AG04450 (cell line): ENCODE results near the gene ZCCHC24. TPM values are rescaled to one million over a fixed set of nuclear protein-coding genes. Genes with fewer than 3 reads are reported as not detected.

Experiments used
- CTCF ChIA-PET: fragments of 300-600, 350-600 bp; formaldehyde crosslinking; extraction: SDS; loops from one replicate; lab custom pipeline; 2022; ENCODE audit warnings: antibody characterized with exemption, inconsistent platforms; lab: Charles Lee
- POLR2A ChIA-PET: fragments of 350-600 bp; formaldehyde crosslinking; extraction: SDS; loops from one replicate; lab custom pipeline; 2021; ENCODE audit warnings: antibody characterized with exemption, inconsistent platforms; lab: Yijun Ruan, JAX
- DNase-seq: peaks from one replicate; pipeline ENCODE4 v3.0.0-alpha.2; 2011; ENCODE audit warnings: low read depth, low spot score
- H3K27ac ChIP-seq: one replicate; pipeline ENCODE4 v1.5.1; 2012; ENCODE audit warnings: low read depth, low read length, control low read depth
- H3K27me3 ChIP-seq: one replicate; pipeline ENCODE4 v1.6.0; 2012; ENCODE audit warnings: low read length; ENCODE audit not compliant: control insufficient read depth, insufficient read depth
- H3K4me3 ChIP-seq: 2 replicates; pipeline ENCODE4 v1.5.1; 2011; ENCODE audit warnings: mild to moderate bottlenecking, low read depth, low read length, control low read depth
- H3K9me3 ChIP-seq: 2 replicates; pipeline ENCODE4 v1.5.1; 2012; ENCODE audit warnings: low read length; ENCODE audit not compliant: control insufficient read depth, insufficient read depth
- polyA plus RNA-seq: library from polyadenylated mRNA; depleted of rRNA; stranded (reverse); fragments of >200 nt; gene quantifications from 2 replicates; pipeline ENCODE4 v1.2.3, GENCODE V29; 2011
- TF ChIP-seq, protein P1 (sequence below): IDR thresholded peaks from 2 replicates; pipeline ENCODE4 v1.5.1; 2011; ENCODE audit warnings: low read depth, low read length, control low read depth, inconsistent platforms

Gene ZCCHC24
- polyA plus RNA-seq, 1 experiment: 37.4 TPM

GRCh38 chr10:79385804-79386531 is 59.5 kb downstream of the ZCCHC24 start:
- CTCF ChIA-PET: no interaction called here
- Histone ChIP-seq H3K27me3 (no peaks in the 10 kb centered on the region), H3K9me3 (no peaks in the 10 kb centered on the region; the same call in 1 of the 2 replicates), H3K4me3 (no peak overlapping the region), H3K27ac (no peak overlapping the region)
- POLR2A ChIA-PET: no interaction called here
- TF ChIP-seq, protein P1, sequence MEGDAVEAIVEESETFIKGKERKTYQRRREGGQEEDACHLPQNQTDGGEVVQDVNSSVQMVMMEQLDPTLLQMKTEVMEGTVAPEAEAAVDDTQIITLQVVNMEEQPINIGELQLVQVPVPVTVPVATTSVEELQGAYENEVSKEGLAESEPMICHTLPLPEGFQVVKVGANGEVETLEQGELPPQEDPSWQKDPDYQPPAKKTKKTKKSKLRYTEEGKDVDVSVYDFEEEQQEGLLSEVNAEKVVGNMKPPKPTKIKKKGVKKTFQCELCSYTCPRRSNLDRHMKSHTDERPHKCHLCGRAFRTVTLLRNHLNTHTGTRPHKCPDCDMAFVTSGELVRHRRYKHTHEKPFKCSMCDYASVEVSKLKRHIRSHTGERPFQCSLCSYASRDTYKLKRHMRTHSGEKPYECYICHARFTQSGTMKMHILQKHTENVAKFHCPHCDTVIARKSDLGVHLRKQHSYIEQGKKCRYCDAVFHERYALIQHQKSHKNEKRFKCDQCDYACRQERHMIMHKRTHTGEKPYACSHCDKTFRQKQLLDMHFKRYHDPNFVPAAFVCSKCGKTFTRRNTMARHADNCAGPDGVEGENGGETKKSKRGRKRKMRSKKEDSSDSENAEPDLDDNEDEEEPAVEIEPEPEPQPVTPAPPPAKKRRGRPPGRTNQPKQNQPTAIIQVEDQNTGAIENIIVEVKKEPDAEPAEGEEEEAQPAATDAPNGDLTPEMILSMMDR: no peak
- no peak for DNase-seq

- Histone ChIP-seq H3K9me3 (no peaks in the 10 kb centered on the region; the same call in 1 of the 2 replicates), H3K27me3 (no peaks in the 10 kb centered on the region), H3K27ac (no peak overlapping the region), H3K4me3 (no peak overlapping the region)
- TF ChIP-seq, protein P1: no peak
- no peak for DNase-seq
- ChIA-PET POLR2A (no interaction called here), CTCF (interaction anchor here (0.5 kb wide), 1 partner anchor 155 kb away, joined by 4 read pairs; no protein-coding TSS in a partner anchor)
Measured at GRCh38 chr10:79385392-79385795, 60.0 kb downstream of the ZCCHC24 start.

DNA sequence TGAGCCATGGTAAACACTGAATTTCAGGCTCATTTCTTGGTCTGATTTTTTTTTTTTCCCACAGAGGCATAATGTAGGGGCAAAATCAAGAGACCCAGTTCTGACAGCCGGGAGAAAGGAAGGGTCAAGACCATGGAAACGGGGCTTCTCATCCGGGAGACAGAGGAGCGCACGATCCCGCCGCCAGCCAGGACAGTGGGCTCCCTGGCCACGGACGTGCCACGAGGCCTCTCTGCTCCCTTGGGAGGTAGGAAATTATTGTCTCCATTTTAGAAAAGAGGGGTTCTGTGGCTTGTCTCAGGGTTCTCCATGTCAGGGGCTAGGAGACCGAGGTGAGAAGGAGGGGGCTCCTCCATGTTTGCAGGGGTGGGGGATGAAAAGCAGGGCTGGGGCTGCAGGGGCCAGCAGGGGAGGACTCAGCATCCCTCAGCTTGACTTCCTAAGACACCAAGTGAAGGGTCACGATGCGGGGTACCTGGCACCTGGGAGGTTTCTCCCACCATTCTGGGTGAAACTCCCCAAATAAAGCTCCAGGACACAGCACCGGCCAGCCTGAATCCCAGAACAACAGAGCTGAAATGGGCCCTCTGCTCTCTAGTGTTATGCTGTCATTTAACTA is 60.5 kb downstream of the ZCCHC24 start:
- Histone ChIP-seq H3K9me3 (no peaks in the 10 kb centered on the region; the same call in 1 of the 2 replicates), H3K27ac (no peak overlapping the region), H3K4me3 (no peak overlapping the region), H3K27me3 (no peaks in the 10 kb centered on the region)
- POLR2A ChIA-PET: no interaction called here
- DNase-seq: no peak
- CTCF ChIA-PET: interaction anchor here (0.5 kb wide), 1 partner anchor 155 kb away, joined by 4 read pairs; no protein-coding TSS in a partner anchor
- TF ChIP-seq, protein P1: no peak

DNA sequence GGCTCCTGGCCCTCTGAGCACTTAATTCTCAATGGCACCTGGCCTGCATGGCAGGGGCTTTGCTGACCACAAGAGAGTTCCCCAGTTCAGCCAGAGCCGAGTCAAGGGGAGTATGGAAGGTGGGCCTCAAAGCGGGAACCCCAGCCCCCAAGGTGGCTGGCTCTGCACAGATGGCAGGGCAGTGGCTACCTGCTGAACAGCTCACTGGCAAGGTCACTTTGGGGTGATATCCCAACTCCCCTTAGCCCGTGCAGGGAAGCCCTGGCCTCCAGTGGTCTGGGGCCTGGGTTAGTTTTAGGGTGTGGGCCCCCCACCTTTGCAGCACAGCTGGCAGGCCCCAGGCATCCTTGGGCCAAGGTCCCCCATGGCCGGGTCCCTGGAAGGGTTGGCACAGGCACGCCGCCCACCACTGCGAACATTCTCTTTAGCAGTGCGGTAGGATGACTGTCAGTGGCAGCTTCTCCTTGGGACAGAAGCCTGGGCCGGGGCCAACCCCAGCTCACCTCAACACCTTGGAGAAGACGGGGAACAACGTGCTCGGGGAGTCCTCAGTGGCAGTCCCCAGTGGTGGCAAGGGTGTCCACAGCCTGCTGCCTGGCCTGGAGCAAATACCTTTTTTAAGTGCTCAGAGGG is 61.3 kb downstream of the ZCCHC24 start:
- CTCF ChIA-PET: interaction anchor here (1.8 to 2.3 kb wide), 2 partner anchors 9 to 11 kb away, joined by 9 to 10 read pairs; no protein-coding TSS in a partner anchor
- POLR2A ChIA-PET: no interaction called here
- H3K27me3 ChIP-seq: no peaks in the 10 kb centered on the region
- H3K4me3 ChIP-seq: no peak overlapping the region
- TF ChIP-seq, protein P1: no peak
- no peaks in the 10 kb centered on the region; the same call in 1 of the 2 replicates for H3K9me3 ChIP-seq
- DNase-seq: no peak
- H3K27ac ChIP-seq: no peak overlapping the region
